T-helper 1 cell treated with Interleukin-12 subunit alpha and Interleukin-12 subunit beta and Interleukin-4 antibody, amounts not matched to agents 30 μg/mL and 1 μg/mL, for 36 hours (primary cell): ENCODE data around the gene TAP2.

Experiments used
- H3K27ac Mint-ChIP-seq: one replicate; pipeline ENCODE4 v1.8.0; 2021; ENCODE audit warnings: mild to moderate bottlenecking, mixed read lengths
- H3K27me3 Mint-ChIP-seq: one replicate; pipeline ENCODE4 v1.8.0; 2021; ENCODE audit warnings: low read depth, mixed read lengths
- H3K36me3 Mint-ChIP-seq: one replicate; pipeline ENCODE4 v1.8.0; 2021; ENCODE audit warnings: low read depth, mixed read lengths
- H3K4me1 Mint-ChIP-seq: one replicate; pipeline ENCODE4 v1.8.0; 2021; ENCODE audit warnings: low read depth, mixed read lengths
- H3K4me3 Mint-ChIP-seq: one replicate; pipeline ENCODE4 v1.8.0; 2021; ENCODE audit warnings: mild to moderate bottlenecking, moderate library complexity, mixed read lengths
- H3K9me3 Mint-ChIP-seq: one replicate; pipeline ENCODE4 v1.8.0; 2021; ENCODE audit warnings: mixed read lengths

The TAP2 gene

DNA sequence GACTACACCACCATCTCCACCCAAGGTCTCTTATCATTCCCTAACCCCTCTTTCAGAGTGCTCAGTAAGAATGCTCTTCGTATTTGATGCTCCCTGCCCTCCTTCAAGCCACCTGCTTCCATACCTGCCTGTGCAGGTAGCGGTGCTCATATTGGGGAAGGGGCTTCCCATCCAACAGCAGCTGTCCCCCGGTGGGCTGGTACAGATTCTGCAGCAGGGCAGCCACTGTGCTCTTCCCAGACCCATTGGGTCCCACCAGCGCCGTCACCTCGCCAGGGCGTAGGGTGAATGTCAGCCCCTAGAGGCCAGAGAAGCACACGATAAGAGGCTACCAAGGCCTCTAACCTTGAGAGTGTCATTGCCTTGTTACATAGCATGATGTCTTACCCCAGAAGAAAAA, 9.3 kb upstream of the TAP2 start:
- Mint-ChIP-seq H3K27ac (peak overlapping the region; percentile 72), H3K4me3 (peak overlapping the region; percentile 65), H3K4me1 (peaks cover 76% of the 10 kb centered on the region), H3K9me3 (no peaks in the 10 kb centered on the region), H3K36me3 (peaks cover 92% of the 10 kb centered on the region), H3K27me3 (no peaks in the 10 kb centered on the region)

DNA sequence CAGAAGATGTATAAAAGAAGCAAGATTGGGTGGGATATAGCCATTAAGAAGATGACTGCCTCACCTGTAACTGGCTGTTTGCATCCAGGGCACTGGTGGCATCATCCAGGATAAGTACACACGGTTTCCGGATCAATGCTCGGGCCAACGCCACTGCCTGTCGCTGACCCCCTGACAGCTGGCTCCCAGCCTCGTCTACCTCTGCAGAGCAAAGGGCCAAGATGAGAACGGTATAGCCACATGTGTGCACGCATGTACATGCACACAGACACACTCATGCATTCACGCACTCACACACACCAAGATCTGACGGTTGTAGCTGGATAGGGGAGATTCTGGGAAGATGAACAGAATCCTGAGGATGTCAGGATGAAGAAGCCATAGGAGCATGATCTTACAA, 8.5 kb upstream of the TAP2 start:
- H3K27ac Mint-ChIP-seq, result peak overlapping the region; percentile 72
- no peaks in the 10 kb centered on the region for H3K27me3 Mint-ChIP-seq
- peak overlapping the region; percentile 65 for H3K4me3 Mint-ChIP-seq
- H3K4me1 Mint-ChIP-seq, result peaks cover 83% of the 10 kb centered on the region
- H3K9me3 Mint-ChIP-seq, result no peaks in the 10 kb centered on the region
- peaks cover 92% of the 10 kb centered on the region for H3K36me3 Mint-ChIP-seq

DNA sequence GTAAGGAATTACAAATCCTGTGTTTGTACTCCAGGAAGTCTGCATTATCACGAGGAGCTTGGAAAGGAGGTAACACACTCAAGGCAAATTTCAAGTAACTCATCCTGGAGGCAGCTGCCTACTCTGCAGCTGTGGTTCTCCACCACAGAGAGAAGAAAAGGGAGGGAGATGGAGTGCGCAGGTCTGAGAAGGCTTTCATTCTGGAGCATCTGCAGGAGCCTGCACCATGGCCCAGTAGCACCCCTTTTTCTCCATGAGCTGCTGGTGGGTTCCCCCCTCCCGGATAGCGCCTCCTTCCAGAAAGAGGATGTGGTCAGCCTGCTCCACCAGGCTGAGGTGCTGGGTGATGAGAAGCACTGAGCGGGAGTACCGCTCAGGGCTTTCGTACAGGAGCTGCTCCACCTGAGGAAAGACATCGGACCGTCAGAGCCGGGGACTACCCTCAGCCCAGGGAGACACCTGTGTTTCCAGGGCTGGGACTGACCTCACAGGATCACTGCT, 6.9 kb upstream of the TAP2 start:
- H3K4me1 Mint-ChIP-seq, result peaks cover 85% of the 10 kb centered on the region

DNA sequence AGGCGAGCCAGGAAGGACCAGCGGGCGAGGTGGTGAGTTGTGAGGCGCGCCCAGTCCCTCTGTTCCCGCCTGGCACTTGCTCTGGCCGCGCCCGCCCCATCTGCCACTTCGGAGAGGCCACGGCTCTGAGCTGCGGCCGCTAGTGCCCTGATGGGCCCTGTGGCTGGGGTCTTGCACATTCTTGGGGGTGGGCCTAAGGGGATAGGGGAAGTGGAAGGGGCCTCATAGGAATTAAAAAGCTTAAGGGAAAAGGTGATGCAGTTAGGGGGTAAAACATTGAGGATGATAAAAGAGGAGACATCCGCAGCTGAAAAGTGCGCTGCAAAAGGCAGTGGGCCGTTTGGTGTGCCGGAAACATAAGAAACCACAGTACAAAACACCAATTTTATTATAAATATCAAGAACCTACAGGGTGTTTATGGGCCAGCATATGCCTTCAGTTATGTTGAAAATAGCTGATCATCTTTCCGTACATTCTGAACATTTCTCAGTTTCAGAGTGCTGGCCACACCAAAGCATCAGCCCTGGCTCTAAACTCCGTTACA, 6.4 kb upstream of the TAP2 start:
- Mint-ChIP-seq H3K9me3 (no peaks in the 10 kb centered on the region), H3K27ac (peak overlapping the region; percentile 100), H3K36me3 (peaks cover 92% of the 10 kb centered on the region), H3K4me3 (peak overlapping the region; percentile 99), H3K27me3 (no peaks in the 10 kb centered on the region), H3K4me1 (peaks cover 85% of the 10 kb centered on the region)

More for the DNA sequence above, 6.9 kb upstream of the TAP2 start:
- Mint-ChIP-seq H3K36me3 (peaks cover 92% of the 10 kb centered on the region), H3K9me3 (no peaks in the 10 kb centered on the region), H3K27ac (peak overlapping the region; percentile 100), H3K27me3 (no peaks in the 10 kb centered on the region), H3K4me3 (peak overlapping the region; percentile 99)

DNA sequence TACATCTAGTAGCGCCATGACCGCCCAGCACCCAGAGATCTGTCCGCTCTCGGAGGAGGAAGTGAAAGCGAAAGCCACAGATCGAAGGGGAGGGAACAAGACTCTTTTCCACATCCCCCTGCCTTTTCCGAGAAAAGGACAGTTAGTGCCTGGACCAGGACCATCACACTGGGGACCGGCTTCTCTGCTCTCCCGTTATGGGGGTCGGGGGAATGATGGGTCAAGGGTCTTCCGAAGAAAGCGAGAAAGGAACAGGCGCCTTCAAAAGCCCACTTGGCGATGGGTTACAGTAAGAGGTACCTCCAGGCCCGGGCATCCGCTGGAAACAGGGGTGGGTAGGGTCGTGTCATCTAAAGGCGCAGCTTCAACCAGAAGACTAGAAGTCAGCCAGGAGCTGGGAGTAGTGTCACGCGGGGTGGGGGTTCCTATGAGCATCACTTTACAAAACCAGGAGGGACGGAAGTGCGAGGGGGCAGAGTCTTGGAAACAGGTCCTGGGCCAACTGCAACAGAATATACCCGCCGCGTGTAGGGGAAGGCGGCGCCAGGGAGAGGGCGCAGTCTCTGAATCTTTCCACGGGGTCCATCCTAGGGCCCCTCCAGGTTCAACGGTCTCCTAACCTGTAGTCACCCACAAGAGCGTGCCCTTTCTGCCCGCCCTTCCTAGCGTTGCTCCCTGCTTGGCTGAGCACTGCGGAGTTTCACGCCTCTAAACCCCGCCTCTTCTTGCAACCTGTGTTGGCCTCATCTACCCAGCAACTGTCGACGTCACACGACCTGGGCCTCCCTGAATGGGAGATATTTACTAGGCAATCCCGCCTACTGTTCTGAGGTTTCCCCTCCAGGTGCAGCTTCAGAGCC, 5.7 kb upstream of the TAP2 start, which contains the start of gene PSMB8:
Gene PSMB8 (minus strand): TSS at position 69 of the 860 bp plus-strand sequence. CDS start 51 bp downstream, at position 18.
- Mint-ChIP-seq H3K27ac (peak within 1 kb of the TSS; percentile 100), H3K36me3 (peaks cover 88% of the 10 kb centered on the region), H3K4me1 (peaks cover 81% of the 10 kb centered on the region), H3K27me3 (no peaks in the 10 kb centered on the region), H3K4me3 (peak within 1 kb of the TSS; percentile 99), H3K9me3 (no peaks in the 10 kb centered on the region)

DNA sequence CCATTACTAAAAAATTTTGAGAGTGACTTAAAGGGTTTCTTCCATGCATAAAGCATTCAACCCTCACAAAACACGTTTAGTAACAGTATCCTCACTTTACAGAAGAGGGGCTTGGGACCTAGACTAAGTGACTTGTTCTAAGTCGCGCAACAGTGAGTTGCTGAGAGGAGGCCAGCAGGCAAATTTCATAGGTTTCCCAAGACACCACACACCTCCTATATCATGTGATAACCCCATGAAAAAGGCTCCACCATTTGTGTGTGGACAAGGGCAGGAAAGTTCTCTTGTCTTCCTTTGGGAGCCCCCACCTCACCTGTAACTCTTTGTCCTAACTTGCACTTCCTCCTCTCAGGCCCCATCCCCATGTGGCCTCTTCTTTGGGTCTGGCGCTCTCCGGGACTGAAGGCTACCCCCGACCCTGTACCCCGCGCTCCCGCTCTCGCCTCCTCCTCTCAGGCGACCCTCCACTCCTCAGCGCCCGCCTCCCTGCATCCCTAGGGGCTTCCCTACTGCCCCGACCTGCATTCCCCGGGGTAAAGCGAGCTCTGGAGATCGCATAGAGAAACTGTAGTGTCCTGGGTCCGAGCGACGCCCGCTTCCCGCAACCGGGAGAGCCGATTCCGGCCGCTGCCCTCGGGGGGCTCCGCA, 4.9 kb upstream of the TAP2 start:
- H3K4me3 Mint-ChIP-seq, result peak overlapping the region; percentile 99
- H3K9me3 Mint-ChIP-seq, result no peaks in the 10 kb centered on the region
- H3K4me1 Mint-ChIP-seq, result peaks cover 74% of the 10 kb centered on the region
- H3K27ac Mint-ChIP-seq, result peak overlapping the region; percentile 100
- no peaks in the 10 kb centered on the region for H3K27me3 Mint-ChIP-seq
- peaks cover 82% of the 10 kb centered on the region for H3K36me3 Mint-ChIP-seq

DNA sequence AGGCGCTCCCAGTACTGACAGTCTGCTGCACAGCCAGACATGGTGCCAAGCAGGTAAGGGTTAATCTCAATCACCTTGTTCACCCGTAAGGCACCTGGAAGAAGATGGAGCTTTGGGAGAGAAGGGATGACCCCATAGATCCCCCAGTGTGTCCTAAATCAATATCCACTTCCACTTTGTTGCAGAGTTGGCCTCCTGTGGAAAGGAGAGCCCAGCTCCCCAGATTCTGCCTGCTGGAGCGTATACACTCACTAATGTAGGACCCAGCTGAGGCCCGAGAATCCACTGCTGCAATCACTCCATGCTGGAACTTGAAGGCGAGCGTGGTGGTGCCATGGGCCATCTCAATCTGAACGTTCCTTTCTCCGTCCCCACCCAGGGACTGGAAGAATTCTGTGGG, 4.2 kb upstream of the TAP2 start:
- Mint-ChIP-seq H3K27ac (peak overlapping the region; percentile 100), H3K27me3 (no peaks in the 10 kb centered on the region), H3K9me3 (no peaks in the 10 kb centered on the region), H3K4me3 (peak overlapping the region; percentile 99), H3K36me3 (peaks cover 75% of the 10 kb centered on the region), H3K4me1 (peaks cover 66% of the 10 kb centered on the region)

DNA sequence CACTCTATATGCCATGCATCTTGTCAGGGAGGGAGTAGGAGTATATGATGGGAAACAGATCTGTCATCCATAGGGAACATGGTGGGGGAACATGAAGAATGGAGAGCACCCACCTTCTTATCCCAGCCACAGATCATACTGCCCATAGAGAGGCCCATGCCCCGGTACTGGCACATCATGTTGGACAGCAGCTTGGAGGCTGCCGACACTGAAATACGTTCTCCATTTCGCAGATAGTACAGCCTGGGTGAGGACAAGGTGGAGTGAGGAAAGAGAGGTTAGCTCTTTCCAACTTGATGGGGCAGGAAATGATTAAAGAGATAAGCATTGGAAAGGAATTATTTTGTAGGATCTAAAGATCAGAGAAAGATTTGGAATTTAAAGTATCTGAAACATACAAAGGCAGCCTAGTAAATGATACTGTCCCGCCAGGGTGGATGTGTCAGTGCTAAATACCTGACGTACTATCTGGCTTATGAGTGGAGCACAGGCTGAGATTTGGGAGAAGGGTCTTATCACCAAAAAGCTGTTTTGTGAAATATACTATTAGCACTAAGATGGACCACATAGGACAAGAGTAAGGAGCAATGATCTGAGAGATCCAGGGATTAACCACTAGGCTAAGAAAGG, 3.6 kb upstream of the TAP2 start:
- peaks cover 66% of the 10 kb centered on the region for H3K4me1 Mint-ChIP-seq

DNA sequence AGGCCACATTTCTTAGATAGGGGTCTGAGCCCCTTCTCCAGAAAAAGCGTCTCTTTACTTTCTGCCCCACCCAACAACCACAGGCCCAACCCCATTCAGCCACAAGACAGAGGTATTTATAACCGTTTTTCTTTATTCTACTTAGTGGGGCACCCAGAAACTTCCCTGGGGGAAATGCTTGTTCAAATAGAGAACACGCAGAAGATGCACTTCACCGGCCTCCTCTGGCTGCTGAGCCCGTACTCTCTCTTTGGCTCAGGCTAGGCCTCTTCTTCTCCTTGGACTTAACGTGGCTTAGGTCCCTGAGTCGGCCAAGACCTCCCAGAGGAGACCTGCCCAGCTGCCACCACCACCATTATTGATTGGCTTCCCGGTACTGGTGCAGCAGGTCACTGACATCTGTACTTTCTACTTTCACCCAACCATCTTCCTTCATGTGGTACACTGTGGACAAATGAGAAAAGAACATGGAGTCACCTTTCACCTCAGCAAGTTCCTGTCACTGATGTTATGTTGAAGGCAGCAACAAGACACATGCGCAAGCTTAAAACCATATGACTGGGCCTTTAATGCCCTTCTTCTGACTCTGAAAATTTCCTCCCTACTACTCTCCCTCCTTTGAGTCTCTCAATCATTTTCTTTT, 2.2 kb upstream of the TAP2 start:
- Mint-ChIP-seq H3K4me1 (peaks cover 67% of the 10 kb centered on the region), H3K36me3 (peaks cover 75% of the 10 kb centered on the region), H3K9me3 (no peaks in the 10 kb centered on the region), H3K27me3 (no peaks in the 10 kb centered on the region), H3K27ac (peak overlapping the region; percentile 100), H3K4me3 (peak overlapping the region; percentile 99)

More for the DNA sequence above, 3.6 kb upstream of the TAP2 start:
- Mint-ChIP-seq H3K9me3 (no peaks in the 10 kb centered on the region), H3K27me3 (no peaks in the 10 kb centered on the region), H3K36me3 (peaks cover 74% of the 10 kb centered on the region), H3K4me3 (peak overlapping the region; percentile 99), H3K27ac (peak overlapping the region; percentile 100)

DNA sequence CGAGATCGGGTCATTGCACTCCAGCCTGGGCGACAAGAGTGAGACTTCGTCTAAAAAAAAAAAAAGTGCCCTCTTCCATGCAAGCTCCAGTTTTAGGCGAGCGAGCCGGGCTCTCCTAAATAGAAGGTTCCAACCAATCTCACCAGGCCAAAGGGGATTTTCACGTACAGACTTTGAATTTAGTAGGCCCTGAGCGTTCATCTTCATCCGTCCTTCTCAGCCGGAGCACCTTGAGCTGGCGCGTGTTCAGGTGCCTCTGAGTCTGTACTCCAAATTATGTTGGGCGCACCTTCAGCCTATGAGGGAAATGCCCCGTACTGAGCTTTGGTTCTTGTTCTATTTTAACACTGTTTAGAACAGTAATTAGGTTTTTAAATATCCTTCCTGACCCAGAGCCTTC, 817 bp upstream of the TAP2 start:
- Mint-ChIP-seq H3K9me3 (no peaks in the 10 kb centered on the region), H3K4me3 (peak overlapping the region; percentile 12), H3K27ac (peak overlapping the region; percentile 91), H3K36me3 (peaks cover 75% of the 10 kb centered on the region), H3K4me1 (peaks cover 67% of the 10 kb centered on the region), H3K27me3 (no peaks in the 10 kb centered on the region)

DNA sequence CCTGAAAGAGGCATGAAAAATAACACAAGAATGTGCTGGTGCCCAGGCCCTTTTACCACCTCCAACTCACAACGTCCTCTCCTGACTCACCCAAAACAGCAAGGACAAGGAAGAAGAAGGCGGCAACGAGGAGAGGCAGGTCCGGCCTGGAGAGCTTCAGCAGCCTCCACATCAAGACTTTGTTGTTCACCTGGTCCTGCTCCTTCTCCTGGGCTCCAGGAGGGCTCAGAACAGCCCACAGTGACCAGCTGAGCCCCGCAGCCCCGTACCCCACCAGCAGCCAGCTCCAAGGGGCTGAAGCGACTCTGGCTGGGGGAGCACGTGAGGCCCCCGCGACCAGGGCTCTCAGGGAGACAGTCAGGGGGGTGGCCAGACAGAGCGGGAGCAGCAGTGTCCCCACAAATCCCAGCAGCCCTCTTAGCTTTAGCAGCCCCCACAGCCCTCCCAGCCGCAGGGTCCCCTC, 857 bp downstream of the TAP2 start:
- H3K4me1 Mint-ChIP-seq, result peaks cover 75% of the 10 kb centered on the region
- H3K36me3 Mint-ChIP-seq, result peaks cover 76% of the 10 kb centered on the region
- no peaks in the 10 kb centered on the region for H3K27me3 Mint-ChIP-seq
- H3K9me3 Mint-ChIP-seq, result no peaks in the 10 kb centered on the region
- H3K27ac Mint-ChIP-seq, result peak overlapping the region; percentile 91
- peak overlapping the region; percentile 87 for H3K4me3 Mint-ChIP-seq

DNA sequence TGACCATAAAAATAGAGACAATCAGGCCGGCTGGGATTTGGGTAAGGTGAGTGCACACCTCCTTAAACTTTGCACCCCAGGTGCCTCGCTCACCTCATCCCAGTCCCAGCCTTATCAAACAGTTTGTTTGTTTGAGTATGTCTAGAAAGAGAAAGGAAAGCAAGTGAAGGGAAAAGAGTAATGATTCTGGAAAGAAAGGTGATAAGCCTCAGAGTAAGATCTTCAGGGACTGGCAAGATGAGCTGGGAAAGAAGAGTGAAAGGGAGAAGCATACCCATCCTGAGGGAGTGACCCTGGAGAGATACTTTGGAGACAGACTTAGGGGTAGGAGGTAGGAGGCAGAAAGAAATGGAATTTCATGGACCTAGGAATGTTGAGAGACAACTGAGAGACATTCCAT, 1.7 kb downstream of the TAP2 start:
- peaks cover 74% of the 10 kb centered on the region for H3K36me3 Mint-ChIP-seq
- H3K9me3 Mint-ChIP-seq, result no peaks in the 10 kb centered on the region
- peak overlapping the region; percentile 91 for H3K27ac Mint-ChIP-seq
- no peaks in the 10 kb centered on the region for H3K27me3 Mint-ChIP-seq
- peaks cover 69% of the 10 kb centered on the region for H3K4me1 Mint-ChIP-seq
- H3K4me3 Mint-ChIP-seq, result peak overlapping the region; percentile 87

DNA sequence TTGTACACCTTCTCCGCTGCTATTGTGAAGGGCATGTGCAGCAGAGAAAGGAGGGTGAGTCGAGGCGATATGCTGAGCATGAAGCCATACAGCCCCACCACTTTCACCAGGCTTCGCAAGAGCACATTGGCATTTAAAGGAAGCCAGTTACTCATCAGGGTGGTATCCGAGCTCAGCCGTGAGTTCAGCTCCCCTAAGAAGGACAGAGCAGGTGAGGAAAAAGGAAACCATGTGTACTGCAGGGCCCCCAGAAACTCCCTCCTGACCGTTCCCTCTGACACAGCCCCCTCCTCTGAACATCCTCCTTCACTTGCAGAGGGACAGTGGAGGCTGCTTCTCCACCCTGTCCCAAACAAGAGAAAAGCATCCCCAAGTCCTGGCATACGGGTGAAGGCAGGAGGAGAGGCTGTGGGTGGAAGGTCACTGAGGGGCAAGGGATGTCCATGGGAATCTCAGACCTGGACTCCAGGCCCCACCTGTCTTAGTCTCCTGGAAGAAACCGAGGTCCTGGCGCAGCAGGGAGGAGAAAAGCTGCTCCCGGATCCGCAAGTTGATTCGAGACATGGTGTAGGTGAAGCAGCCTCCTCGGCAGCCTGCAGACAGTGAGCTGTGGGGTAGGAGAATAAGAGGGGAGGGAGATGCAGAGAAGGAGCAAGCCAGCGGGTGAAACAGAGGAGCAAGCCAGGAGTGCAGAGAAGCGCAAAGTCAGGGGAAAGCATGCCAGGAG, 3.2 kb downstream of the TAP2 start:
- H3K36me3 Mint-ChIP-seq, result peaks cover 73% of the 10 kb centered on the region
- no peaks in the 10 kb centered on the region for H3K27me3 Mint-ChIP-seq
- peak overlapping the region; percentile 87 for H3K4me3 Mint-ChIP-seq
- H3K4me1 Mint-ChIP-seq, result peaks cover 63% of the 10 kb centered on the region
- no peaks in the 10 kb centered on the region for H3K9me3 Mint-ChIP-seq
- H3K27ac Mint-ChIP-seq, result no peak overlapping the region
